GM12873 (cell line): ENCODE data around the gene DIPK2A.

Experiments used
- TF ChIP-seq, protein P1 (sequence below): IDR thresholded peaks from 2 replicates; pipeline ENCODE4 v1.5.1; 2012; ENCODE audit warnings: low read depth, mild to moderate bottlenecking, moderate library complexity, low read length, control low read depth; ENCODE audit not compliant: insufficient read depth; ENCODE audit errors: missing control alignments

Gene DIPK2A

DNA sequence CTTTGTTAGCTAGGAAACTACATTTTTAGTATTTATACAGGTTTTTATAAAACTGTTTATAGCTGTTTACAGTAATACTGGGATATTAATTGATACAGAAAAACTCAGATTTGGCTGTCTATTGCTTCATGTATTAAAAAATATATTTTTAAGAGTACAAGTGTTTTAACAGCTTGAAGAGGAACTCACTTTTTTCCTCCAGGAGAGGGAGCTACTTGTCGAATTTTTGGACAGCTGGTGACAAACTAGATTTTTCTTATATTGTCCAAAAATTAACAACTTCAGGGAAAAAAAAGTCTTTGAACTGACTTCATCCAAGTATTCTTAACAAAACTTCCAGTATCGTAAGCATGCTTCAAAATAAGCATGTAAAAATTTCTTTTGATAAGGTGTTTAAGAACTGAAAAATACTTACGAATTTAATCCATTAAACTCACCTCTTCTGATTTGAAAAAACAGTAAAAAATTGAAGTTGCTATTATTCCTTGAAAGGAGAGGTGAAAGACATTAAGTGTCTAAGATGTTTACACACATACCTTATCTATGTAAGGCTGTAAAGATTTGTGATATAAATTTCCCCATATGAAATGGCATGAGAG, 4.0 kb downstream of the DIPK2A start:
- TF ChIP-seq, protein P1, sequence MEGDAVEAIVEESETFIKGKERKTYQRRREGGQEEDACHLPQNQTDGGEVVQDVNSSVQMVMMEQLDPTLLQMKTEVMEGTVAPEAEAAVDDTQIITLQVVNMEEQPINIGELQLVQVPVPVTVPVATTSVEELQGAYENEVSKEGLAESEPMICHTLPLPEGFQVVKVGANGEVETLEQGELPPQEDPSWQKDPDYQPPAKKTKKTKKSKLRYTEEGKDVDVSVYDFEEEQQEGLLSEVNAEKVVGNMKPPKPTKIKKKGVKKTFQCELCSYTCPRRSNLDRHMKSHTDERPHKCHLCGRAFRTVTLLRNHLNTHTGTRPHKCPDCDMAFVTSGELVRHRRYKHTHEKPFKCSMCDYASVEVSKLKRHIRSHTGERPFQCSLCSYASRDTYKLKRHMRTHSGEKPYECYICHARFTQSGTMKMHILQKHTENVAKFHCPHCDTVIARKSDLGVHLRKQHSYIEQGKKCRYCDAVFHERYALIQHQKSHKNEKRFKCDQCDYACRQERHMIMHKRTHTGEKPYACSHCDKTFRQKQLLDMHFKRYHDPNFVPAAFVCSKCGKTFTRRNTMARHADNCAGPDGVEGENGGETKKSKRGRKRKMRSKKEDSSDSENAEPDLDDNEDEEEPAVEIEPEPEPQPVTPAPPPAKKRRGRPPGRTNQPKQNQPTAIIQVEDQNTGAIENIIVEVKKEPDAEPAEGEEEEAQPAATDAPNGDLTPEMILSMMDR = peak; percentile 50

DNA sequence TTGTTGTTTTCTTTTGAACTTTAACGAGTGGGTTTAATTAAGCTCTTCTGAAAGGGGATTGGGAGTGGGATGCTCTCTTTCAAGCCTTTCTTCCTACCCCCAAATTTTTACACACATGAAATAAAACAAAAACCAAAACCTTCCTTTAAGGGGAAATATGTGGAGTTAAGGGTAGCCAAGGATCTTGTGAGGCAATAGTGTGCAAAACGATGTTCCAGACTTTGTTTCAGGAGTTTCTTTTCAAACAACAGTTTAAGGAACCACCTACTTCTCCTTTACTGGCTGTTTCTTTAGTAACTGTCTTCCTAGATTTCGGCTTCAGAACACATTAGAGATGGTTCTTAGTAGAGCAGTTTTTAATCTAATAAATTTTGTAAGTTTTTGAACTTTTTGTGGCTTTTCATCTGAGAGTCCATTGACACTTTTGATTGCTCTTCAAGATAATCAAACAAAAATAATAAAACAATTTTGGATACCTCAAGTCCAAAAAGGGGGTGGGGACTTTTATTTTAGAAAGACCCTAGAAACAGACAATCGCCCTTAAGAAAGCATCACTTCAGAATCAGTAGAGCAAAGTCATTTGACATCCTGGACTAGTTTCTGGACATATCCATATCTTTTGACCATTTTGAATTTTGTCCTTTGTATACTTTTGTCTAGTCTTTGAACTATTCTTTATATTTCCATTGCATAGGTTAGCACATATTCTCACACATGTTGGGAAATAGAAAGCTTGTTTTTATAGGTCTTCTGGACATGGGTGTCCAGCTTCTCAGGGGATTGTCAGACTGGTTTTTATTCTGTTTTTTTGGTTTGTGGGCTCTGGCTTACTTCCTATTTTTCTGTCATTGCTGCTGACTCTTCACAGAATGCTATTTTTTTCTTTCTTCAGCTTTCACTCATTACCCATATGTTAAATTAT, 6.0 kb downstream of the DIPK2A start:
- TF ChIP-seq, protein P1 = no peak

DNA sequence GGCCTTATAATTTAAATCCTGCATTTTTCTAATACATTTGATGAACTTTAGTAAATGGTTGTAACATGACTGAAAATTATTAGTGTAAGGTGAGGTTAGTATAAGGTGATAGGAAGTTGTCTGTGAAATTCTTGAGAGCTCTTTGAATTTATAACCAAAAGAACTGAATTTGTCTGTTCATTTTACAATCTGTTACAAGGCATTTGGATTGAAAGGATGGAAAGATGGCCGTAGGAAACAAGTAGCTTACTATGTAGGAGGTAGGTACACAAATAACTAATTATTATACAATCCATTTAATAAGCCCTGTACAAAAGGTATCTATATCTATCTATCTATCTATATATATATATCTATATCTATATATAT, 6.6 kb downstream of the DIPK2A start:
- TF ChIP-seq, protein P1 = no peak

DNA sequence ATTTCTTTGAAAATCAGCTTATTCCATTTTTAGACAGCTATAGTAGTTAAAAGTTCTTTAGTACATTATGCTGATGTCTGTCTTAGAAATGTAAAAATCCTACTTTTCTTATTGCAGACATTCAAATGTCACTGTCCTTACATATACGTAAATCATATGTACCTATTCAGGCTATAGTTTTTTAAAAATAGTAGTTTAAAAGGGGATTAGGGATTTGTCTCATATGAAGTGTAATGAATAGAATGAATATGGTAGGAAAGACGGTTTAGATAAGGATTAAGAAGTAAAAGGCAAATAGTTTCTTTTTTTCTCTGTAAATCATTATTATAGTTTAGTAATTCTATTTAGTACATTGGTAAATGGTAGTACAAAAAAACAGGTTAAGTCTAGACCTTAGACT, 7.4 kb downstream of the DIPK2A start:
- TF ChIP-seq, protein P1 = no peak

DNA sequence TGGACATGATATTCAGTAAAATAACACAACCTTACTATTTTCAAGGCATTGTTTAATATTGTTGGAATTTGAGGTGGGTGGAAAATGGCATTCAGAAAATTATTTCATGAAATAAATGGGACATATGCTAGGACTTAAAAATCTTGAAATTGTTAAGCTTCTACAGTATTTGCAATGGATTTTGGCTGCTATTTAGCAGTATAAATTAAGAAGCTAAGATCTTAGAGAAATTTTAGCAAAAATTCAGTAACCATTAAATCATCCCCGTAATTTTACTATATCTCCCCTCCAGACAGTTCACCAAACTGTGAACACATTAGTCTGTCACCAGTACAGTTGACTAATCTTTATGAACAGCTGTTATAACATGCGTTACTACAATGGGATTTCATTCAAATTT, 8.2 kb downstream of the DIPK2A start:
- TF ChIP-seq, protein P1 = no peak

DNA sequence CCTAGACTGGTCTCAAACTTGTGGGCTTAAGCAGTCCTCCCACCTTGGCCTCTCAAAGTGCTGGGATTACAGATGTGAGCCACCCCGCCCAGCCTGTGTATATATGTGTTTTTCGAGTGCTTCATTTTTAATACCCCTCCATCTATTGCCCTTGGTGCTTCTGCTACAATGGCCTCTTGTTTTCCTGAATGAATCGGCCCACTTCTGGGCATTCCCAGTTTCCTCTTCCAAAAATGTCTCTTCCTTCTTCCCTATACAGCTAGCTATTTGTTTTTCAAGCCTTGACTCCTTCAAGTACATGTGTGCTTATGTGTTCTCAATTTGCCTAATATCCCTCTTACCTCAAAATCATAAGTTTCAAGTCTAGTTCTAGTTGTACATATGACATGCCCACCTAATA, 16.7 kb downstream of the DIPK2A start:
- TF ChIP-seq, protein P1 = no peak

DNA sequence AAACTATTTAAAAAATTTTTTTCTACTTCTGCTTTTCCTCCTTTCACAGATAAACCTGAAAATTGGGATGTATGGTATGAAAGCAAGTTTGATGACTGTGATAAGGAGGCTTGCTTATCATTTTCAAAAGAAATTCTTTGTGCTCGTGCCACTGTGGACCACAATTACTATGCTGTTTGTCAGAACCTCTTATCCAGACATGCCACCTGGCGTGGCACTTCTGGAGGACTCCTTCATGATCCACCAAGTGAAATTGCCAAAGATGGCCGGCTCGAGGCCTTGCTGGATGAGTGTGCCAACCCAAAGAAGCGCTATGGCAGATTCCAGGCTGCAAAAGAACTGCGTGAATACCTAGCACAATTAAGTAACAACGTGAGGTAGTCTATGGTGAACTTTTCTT, 17.8 kb downstream of the DIPK2A start:
- TF ChIP-seq, protein P1 = no peak
